Neutrophil (primary cell): ENCODE measurements around the gene AMY1C.

Experiments
- H3K27ac ChIP-seq: fragments of 200-600 bp; sonication (generic); 2 replicates; pipeline ENCODE4 v1.5.1; 2016; ENCODE audit warnings: mild to moderate bottlenecking, moderate library complexity
- H3K27me3 ChIP-seq: fragments of 200-600 bp; sonication (generic); 2 replicates; pipeline ENCODE4 v1.6.0; 2016; ENCODE audit warnings: mild to moderate bottlenecking
- H3K36me3 ChIP-seq: fragments of 200-600 bp; sonication (generic); 2 replicates; pipeline ENCODE4 v1.5.1; 2017
- H3K4me1 ChIP-seq, 2 experiments: fragments of 200-600 bp in 1 of 2; sonication (generic) in 1 of 2; 1 replicate in 1 of 2; 2 replicates in 1 of 2; pipeline versions ENCODE4 v1.5.1 to v1.6.1; 2013 to 2016; ENCODE audit warnings: low read depth in 1 of 2, low read length in 1 of 2, mild to moderate bottlenecking in 1 of 2, moderate library complexity in 1 of 2; ENCODE audit not compliant: control insufficient read depth in 1 of 2, insufficient read depth in 1 of 2
- H3K4me3 ChIP-seq, 2 experiments: fragments of 200-600 bp in 1 of 2; sonication (generic) in 1 of 2; 1 replicate in 1 of 2; 2 replicates in 1 of 2; pipeline ENCODE4 v1.5.1; 2013 to 2016; ENCODE audit warnings: low read depth in 1 of 2, low read length in 1 of 2, mild to moderate bottlenecking in 1 of 2, moderate library complexity in 1 of 2
- H3K9me3 ChIP-seq: fragments of 200-600 bp; sonication (generic); 2 replicates; pipeline ENCODE4 v1.5.1; 2016
- CTCF ChIP-seq: fragments of 200-600 bp; sonication (generic); IDR thresholded peaks from 2 replicates; pipeline ENCODE4 v1.5.1; 2016; ENCODE audit warnings: antibody characterized with exemption

The AMY1C gene

DNA sequence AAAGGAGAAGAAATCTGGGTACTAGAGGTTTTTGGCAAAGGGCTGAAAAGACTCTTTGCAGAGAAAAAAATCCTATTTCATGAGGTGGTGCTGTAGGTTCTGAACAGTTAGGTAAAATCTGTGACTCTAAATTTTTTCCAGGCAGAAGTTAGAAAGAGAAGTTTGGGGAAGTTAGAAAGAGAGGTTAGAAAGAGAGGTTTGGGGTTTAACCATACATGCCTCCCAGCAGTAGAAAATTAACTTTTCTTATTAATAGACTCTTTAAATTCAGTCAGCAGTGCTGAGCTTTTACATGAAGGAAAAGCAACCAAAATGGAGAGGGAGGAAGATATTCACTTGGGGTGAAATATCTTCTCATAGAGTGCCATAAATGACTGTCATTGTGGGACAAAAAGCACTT is 12.2 kb downstream of the AMY1C start:
- H3K4me1 ChIP-seq: no peaks in the 10 kb centered on the region
- H3K4me3 ChIP-seq: no peak overlapping the region
- H3K36me3 ChIP-seq: no peaks in the 10 kb centered on the region
- no peaks in the 10 kb centered on the region for H3K9me3 ChIP-seq
- no peak for TF ChIP-seq CTCF
- H3K27ac ChIP-seq: no peak overlapping the region
- H3K27me3 ChIP-seq: no peaks in the 10 kb centered on the region

- H3K9me3 ChIP-seq: no peaks in the 10 kb centered on the region
- TF ChIP-seq CTCF: no peak
- H3K36me3 ChIP-seq: no peaks in the 10 kb centered on the region
- no peak overlapping the region for H3K27ac ChIP-seq
- no peak overlapping the region for H3K4me3 ChIP-seq
- no peaks in the 10 kb centered on the region for H3K27me3 ChIP-seq
- H3K4me1 ChIP-seq: no peaks in the 10 kb centered on the region
Measured at GRCh38 chr1:103779932-103780331, 30.2 kb downstream of the AMY1C start.

DNA sequence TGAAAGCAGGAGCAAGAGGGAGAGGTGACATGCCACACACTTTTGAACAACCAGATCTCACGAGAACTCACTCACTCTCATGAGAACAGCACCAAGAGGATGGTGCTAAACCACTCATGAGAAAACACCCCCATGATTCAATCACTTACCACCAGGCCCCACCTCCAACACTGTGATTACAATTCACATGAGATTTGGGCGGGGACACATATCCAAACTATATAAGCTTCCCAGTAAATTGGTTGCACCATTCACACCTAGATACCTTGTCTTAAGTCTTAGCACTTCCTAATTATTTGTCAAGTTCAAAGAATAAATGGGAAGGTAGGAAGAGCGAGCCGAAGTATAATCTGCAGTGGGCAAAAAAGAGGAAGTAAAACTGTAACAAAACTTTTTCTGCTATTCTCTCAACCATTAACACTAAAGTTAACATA is 34.3 kb downstream of the AMY1C start:
- H3K9me3 ChIP-seq: no peaks in the 10 kb centered on the region
- H3K27me3 ChIP-seq: no peaks in the 10 kb centered on the region
- H3K4me3 ChIP-seq: no peak overlapping the region
- H3K27ac ChIP-seq: no peak overlapping the region
- no peak for TF ChIP-seq CTCF
- no peaks in the 10 kb centered on the region for H3K4me1 ChIP-seq
- no peaks in the 10 kb centered on the region for H3K36me3 ChIP-seq

- Histone ChIP-seq H3K27me3 (no peaks in the 10 kb centered on the region), H3K36me3 (no peaks in the 10 kb centered on the region), H3K27ac (no peak overlapping the region), H3K4me3 (no peak overlapping the region), H3K9me3 (no peaks in the 10 kb centered on the region), H3K4me1 (no peaks in the 10 kb centered on the region)
- TF ChIP-seq CTCF: no peak
Measured at GRCh38 chr1:103788377-103788776, 38.7 kb downstream of the AMY1C start.

- H3K27ac ChIP-seq: no peak overlapping the region
- H3K27me3 ChIP-seq: no peaks in the 10 kb centered on the region
- H3K4me1 ChIP-seq: no peaks in the 10 kb centered on the region
- no peaks in the 10 kb centered on the region for H3K36me3 ChIP-seq
- TF ChIP-seq CTCF: no peak
- H3K4me3 ChIP-seq: no peak overlapping the region
- no peaks in the 10 kb centered on the region for H3K9me3 ChIP-seq
Measured at GRCh38 chr1:103790172-103790571, 40.5 kb downstream of the AMY1C start.
